ENCODE measurements around the gene CTU1. TPM values are rescaled to one million over a fixed set of nuclear protein-coding genes. Genes with fewer than 3 reads are reported as not detected.

Gene CTU1
- total RNA-seq, 2 experiments from 2014 or later, result 8.3 to 13.3 TPM

GRCh38 chr19:51131780-51132680 is 23.8 kb upstream of the CTU1 start:
- no TSS peak for BruUV-seq (replicated peaks)
- H4K20me1 ChIP-seq (ENCODE audit: insufficient read depth, low read length), result no peaks in the 10 kb centered on the region
- H3K4me2 ChIP-seq (ENCODE audit: low read length), result no peak overlapping the region
- H3K9me3 ChIP-seq (ENCODE audit: low read length), result no peaks in the 10 kb centered on the region
- H3K79me2 ChIP-seq (ENCODE audit: insufficient read depth, low read depth, low read length), result no peaks in the 10 kb centered on the region
- ChIA-PET POLR2A (no interaction called here), CTCF (ENCODE audit: unreplicated experiment) (no interaction called here)
- TF ChIP-seq EZH2phosphoT487 (IDR thresholded peaks at IDR 0.05; ENCODE audit: borderline replicate concordance, low read depth, low read length), result no peak
- no peak for TF ChIP-seq CTCF (conservative IDR thresholded peaks at IDR 0.05; ENCODE audit: low read length)
- H3K36me3 ChIP-seq (ENCODE audit: insufficient read depth, low read length), result no peaks in the 10 kb centered on the region
- intact Hi-C loops (cut with micrococcal nuclease; ENCODE audit: unreplicated experiment), result no loop called here
- H3K9me2 ChIP-seq (ENCODE audit: insufficient read depth, low read length), result no peaks in the 10 kb centered on the region
- H3K4me3 ChIP-seq (ENCODE audit: low read depth, low read length, poor library complexity, severe bottlenecking), result no peak overlapping the region
- H2AFZ ChIP-seq (ENCODE audit: low read length), result no peak overlapping the region
- peaks cover 11% of the 10 kb centered on the region for H3K4me1 ChIP-seq (ENCODE audit: insufficient read depth, low read length, poor library complexity, severe bottlenecking)
- no peak overlapping the region for H3K27ac ChIP-seq (ENCODE audit: low read depth, low read length, poor library complexity, severe bottlenecking)
- DNase-seq (ENCODE audit: low spot score), result no peak

- CTCF ChIA-PET (ENCODE audit: unreplicated experiment), result no interaction called here
- Histone ChIP-seq H3K27ac (ENCODE audit: low read depth, low read length, poor library complexity, severe bottlenecking) (no peak overlapping the region), H4K20me1 (ENCODE audit: insufficient read depth, low read length) (no peaks in the 10 kb centered on the region), H3K9me3 (ENCODE audit: low read length) (no peaks in the 10 kb centered on the region), H3K4me3 (ENCODE audit: low read depth, low read length, poor library complexity, severe bottlenecking) (no peak overlapping the region), H3K4me2 (ENCODE audit: low read length) (no peak overlapping the region), H3K4me1 (ENCODE audit: insufficient read depth, low read length, poor library complexity, severe bottlenecking) (peaks cover 11% of the 10 kb centered on the region), H3K79me2 (ENCODE audit: insufficient read depth, low read depth, low read length) (no peaks in the 10 kb centered on the region), H3K36me3 (ENCODE audit: insufficient read depth, low read length) (no peaks in the 10 kb centered on the region), H3K9me2 (ENCODE audit: insufficient read depth, low read length) (no peaks in the 10 kb centered on the region), H2AFZ (ENCODE audit: low read length) (no peak overlapping the region)
- POLR2A ChIA-PET, result interaction anchor here (0.7 kb wide), 1 partner anchor 35 kb away, joined by 3 read pairs; no protein-coding TSS in a partner anchor
- TF ChIP-seq EZH2phosphoT487 (IDR thresholded peaks at IDR 0.05; ENCODE audit: borderline replicate concordance, low read depth, low read length) (no peak), CTCF (conservative IDR thresholded peaks at IDR 0.05; ENCODE audit: low read length) (no peak)
- BruUV-seq (replicated peaks), result no TSS peak
- no peak for DNase-seq (ENCODE audit: low spot score)
- intact Hi-C loops (cut with micrococcal nuclease; ENCODE audit: unreplicated experiment), result no loop called here
Measured at GRCh38 chr19:51129716-51130115, 21.5 kb upstream of the CTU1 start.

- H3K4me1 ChIP-seq (ENCODE audit: insufficient read depth, low read length, poor library complexity, severe bottlenecking), result peaks cover 18% of the 10 kb centered on the region
Measured at GRCh38 chr19:51128227-51128626, 20.0 kb upstream of the CTU1 start.

More at GRCh38 chr19:51128227-51128626, 20.0 kb upstream of the CTU1 start:
- H3K27ac ChIP-seq (ENCODE audit: low read depth, low read length, poor library complexity, severe bottlenecking), result no peak overlapping the region
- ChIA-PET POLR2A (no interaction called here), CTCF (ENCODE audit: unreplicated experiment) (no interaction called here)
- H3K9me2 ChIP-seq (ENCODE audit: insufficient read depth, low read length), result no peaks in the 10 kb centered on the region
- no peaks in the 10 kb centered on the region for H3K36me3 ChIP-seq (ENCODE audit: insufficient read depth, low read length)
- H2AFZ ChIP-seq (ENCODE audit: low read length), result no peak overlapping the region
- no peaks in the 10 kb centered on the region for H4K20me1 ChIP-seq (ENCODE audit: insufficient read depth, low read length)
- intact Hi-C loops (cut with micrococcal nuclease; ENCODE audit: unreplicated experiment), result no loop called here
- TF ChIP-seq CTCF (conservative IDR thresholded peaks at IDR 0.05; ENCODE audit: low read length) (no peak), EZH2phosphoT487 (IDR thresholded peaks at IDR 0.05; ENCODE audit: borderline replicate concordance, low read depth, low read length) (no peak)
- no peaks in the 10 kb centered on the region for H3K9me3 ChIP-seq (ENCODE audit: low read length)
- no peaks in the 10 kb centered on the region for H3K79me2 ChIP-seq (ENCODE audit: insufficient read depth, low read depth, low read length)
- H3K4me2 ChIP-seq (ENCODE audit: low read length), result peak overlapping the region; percentile 44; the same call in 1 of the 2 replicates
- H3K4me3 ChIP-seq (ENCODE audit: low read depth, low read length, poor library complexity, severe bottlenecking), result no peak overlapping the region
- no TSS peak for BruUV-seq (replicated peaks)
- no peak for DNase-seq (ENCODE audit: low spot score)
